ENCODE data around the gene SLC6A4. TPM values are rescaled to one million over a fixed set of nuclear protein-coding genes. Genes with fewer than 3 reads are reported as not detected.

The SLC6A4 gene
- total RNA-seq, 6 experiments from 2014 or later: not detected

DNA sequence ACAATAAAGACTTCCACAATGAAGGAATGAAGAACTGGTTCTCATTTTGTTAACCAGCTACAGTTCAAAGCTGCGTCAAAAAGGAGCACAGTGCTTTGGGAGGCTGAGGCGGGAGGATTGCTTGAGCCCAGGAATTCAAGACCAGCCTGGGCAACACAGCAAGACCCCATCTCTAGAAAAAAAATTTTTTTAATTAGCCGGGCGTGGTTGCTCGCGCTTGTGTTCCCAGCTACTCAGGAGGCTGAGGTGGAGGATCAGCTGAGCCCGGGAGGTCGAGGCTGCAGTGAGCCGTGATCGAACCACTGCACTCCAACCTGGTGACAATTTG is 764 bp upstream of the SLC6A4 start:
- no peak for DNase-seq
- Mint-ChIP-seq H3K9me3 (no peaks in the 10 kb centered on the region), H3K4me3 (peak overlapping the region; percentile 83), H3K27ac (no peak overlapping the region), H3K36me3 (ENCODE audit: low read depth) (no peaks in the 10 kb centered on the region), H3K27me3 (ENCODE audit: insufficient read depth) (peaks cover 36% of the 10 kb centered on the region), H3K4me1 (ENCODE audit: low read depth) (peaks cover 19% of the 10 kb centered on the region; the same call in 1 of the 2 replicates)
- TF ChIP-seq CTCF (IDR thresholded peaks at IDR 0.05): no peak

DNA sequence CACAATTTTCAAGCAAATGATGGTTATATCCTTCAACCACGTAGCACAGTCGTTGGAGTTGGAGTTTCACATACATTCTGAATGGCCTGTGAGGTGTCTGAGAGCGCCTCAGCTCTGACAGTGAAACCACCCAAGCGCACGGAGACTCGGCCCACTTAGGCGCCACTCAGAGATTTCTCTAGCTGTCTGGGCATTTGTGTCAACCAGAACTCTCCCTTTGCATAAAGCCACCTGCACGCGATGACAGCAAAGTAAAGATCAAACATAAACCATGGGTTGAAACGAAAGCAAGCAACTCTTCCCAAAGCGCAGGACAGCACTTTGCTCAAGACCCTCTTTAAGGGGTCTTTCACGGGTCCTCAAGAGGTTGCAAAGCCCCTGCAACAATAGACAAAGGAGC is 533 bp downstream of the SLC6A4 start:
- H3K27me3 Mint-ChIP-seq (ENCODE audit: insufficient read depth): peaks cover 36% of the 10 kb centered on the region
- peaks cover 19% of the 10 kb centered on the region; the same call in 1 of the 2 replicates for H3K4me1 Mint-ChIP-seq (ENCODE audit: low read depth)
- no peaks in the 10 kb centered on the region for H3K36me3 Mint-ChIP-seq (ENCODE audit: low read depth)
- no peaks in the 10 kb centered on the region for H3K9me3 Mint-ChIP-seq
- DNase-seq: no peak
- TF ChIP-seq CTCF (IDR thresholded peaks at IDR 0.05): no peak
- peak overlapping the region; percentile 65 for H3K4me3 Mint-ChIP-seq
- no peak overlapping the region for H3K27ac Mint-ChIP-seq

- peaks cover 19% of the 10 kb centered on the region; the same call in 1 of the 2 replicates for H3K4me1 Mint-ChIP-seq (ENCODE audit: low read depth)
- DNase-seq: no peak
- TF ChIP-seq CTCF (IDR thresholded peaks at IDR 0.05): no peak
- H3K4me3 Mint-ChIP-seq: no peak overlapping the region; the same call in 1 of the 2 replicates
- peaks cover 36% of the 10 kb centered on the region for H3K27me3 Mint-ChIP-seq (ENCODE audit: insufficient read depth)
- no peaks in the 10 kb centered on the region for H3K36me3 Mint-ChIP-seq (ENCODE audit: low read depth)
- no peak overlapping the region for H3K27ac Mint-ChIP-seq
- no peaks in the 10 kb centered on the region for H3K9me3 Mint-ChIP-seq
These were observed 1.2 kb downstream of the SLC6A4 start for GRCh38 chr17:30234296-30234695.

GRCh38 chr17:30232824-30233427 is 2.6 kb downstream of the SLC6A4 start:
- Mint-ChIP-seq H3K27me3 (ENCODE audit: insufficient read depth) (peaks cover 42% of the 10 kb centered on the region), H3K4me1 (ENCODE audit: low read depth) (peaks cover 19% of the 10 kb centered on the region; the same call in 1 of the 2 replicates), H3K36me3 (ENCODE audit: low read depth) (no peaks in the 10 kb centered on the region), H3K4me3 (no peak overlapping the region), H3K9me3 (no peaks in the 10 kb centered on the region), H3K27ac (no peak overlapping the region)
- no peak for DNase-seq
- no peak for TF ChIP-seq CTCF (IDR thresholded peaks at IDR 0.05)

- no peaks in the 10 kb centered on the region for H3K36me3 Mint-ChIP-seq (ENCODE audit: low read depth)
- peaks cover 19% of the 10 kb centered on the region; the same call in 1 of the 2 replicates for H3K4me1 Mint-ChIP-seq (ENCODE audit: low read depth)
- DNase-seq: no peak
- no peak overlapping the region for H3K4me3 Mint-ChIP-seq
- H3K27me3 Mint-ChIP-seq (ENCODE audit: insufficient read depth): peaks cover 43% of the 10 kb centered on the region
- no peak overlapping the region for H3K27ac Mint-ChIP-seq
- H3K9me3 Mint-ChIP-seq: no peaks in the 10 kb centered on the region
- no peak for TF ChIP-seq CTCF (IDR thresholded peaks at IDR 0.05)
These were observed 3.3 kb downstream of the SLC6A4 start for GRCh38 chr17:30232015-30232823.

Measured in HFFc6 (cell line).